A549 (cell line): ENCODE data around the gene CD7. TPM values are rescaled to one million over a fixed set of nuclear protein-coding genes. Genes with fewer than 3 reads are reported as not detected.

Experiments
- ATAC-seq, 2 experiments: fragments of 200-7000 bp in 1 of 2; fragments of >200 bp in 1 of 2; cut with Nextera tagmentation in 1 of 2; cut with Tn5 transposase in 1 of 2; 3 replicates each; pipeline versions ENCODE4 v1.8.0 to v1.9.1; 2018 to 2020; ENCODE audit warnings: mild to moderate bottlenecking in 1 of 2, moderate library complexity in 1 of 2
- CTCF ChIA-PET: fragments of 300-600 bp; sonication (Branson Sonifier 250); formaldehyde crosslinking; extraction: SDS; loops from one replicate; lab custom pipeline; 2021; ENCODE audit warnings: antibody characterized with exemption, inconsistent platforms; lab: Yijun Ruan, JAX
- POLR2A ChIA-PET: fragments of 350-600 bp; formaldehyde crosslinking; extraction: SDS; loops from one replicate; lab custom pipeline; 2021; ENCODE audit warnings: antibody characterized with exemption, inconsistent platforms; lab: Yijun Ruan, JAX
- DNase-seq, 2 experiments: peaks; one replicate each; pipeline versions ENCODE4 v3.0.0 to v3.0.0-alpha.2; 2011 to 2016; ENCODE audit warnings: low read depth in 1 of 2, low spot score in 1 of 2
- FAIRE-seq: peaks from 2 replicates; lab custom pipeline; 2011; peaks lifted over from hg19 to GRCh38; lab: Jason Lieb, UNC
- H3K27ac ChIP-seq, 2 experiments: fragments of >200 bp; sonication (Bioruptor Twin); formaldehyde crosslinking; 3 replicates each; pipeline ENCODE4 v1.5.1; 2016 to 2017
- H3K4me1 ChIP-seq: fragments of >200 bp; sonication (Bioruptor Twin); formaldehyde crosslinking; 3 replicates; pipeline ENCODE4 v1.6.1; 2016
- H3K4me2 ChIP-seq: fragments of >200 bp; sonication (Bioruptor Twin); formaldehyde crosslinking; 3 replicates; pipeline ENCODE4 v1.6.1; 2016
- H3K4me3 ChIP-seq: fragments of >200 bp; sonication (Bioruptor Twin); formaldehyde crosslinking; 3 replicates; pipeline ENCODE4 v1.5.1; 2016
- H3K9me3 ChIP-seq: fragments of >200 bp; sonication (Bioruptor Twin); formaldehyde crosslinking; 3 replicates; pipeline ENCODE4 v1.6.1; 2016
- BHLHE40 ChIP-seq: IDR thresholded peaks from 2 replicates; pipeline ENCODE4 v1.6.1; 2012; ENCODE audit warnings: low read depth, low read length, inconsistent platforms
- CEBPB ChIP-seq, 2 experiments: fragments of >200 bp in 1 of 2; sonication (Bioruptor Twin) in 1 of 2; formaldehyde crosslinking in 1 of 2; IDR thresholded peaks; 2 replicates each; pipeline ENCODE4 v1.6.1; 2012 to 2016
- EHF ChIP-seq: fragments of 250-450 bp; sonication (Bioruptor Pico); IDR thresholded peaks from 2 replicates; pipeline ENCODE4 v1.5.0; 2020; ENCODE audit warnings: mild to moderate bottlenecking
- EP300 ChIP-seq, 2 experiments: fragments of >200 bp; sonication (Bioruptor Twin); formaldehyde crosslinking; IDR thresholded peaks; 2 replicates in 1 of 2; 3 replicates in 1 of 2; pipeline ENCODE4 v1.6.1; 2016 to 2017
- ESRRA ChIP-seq: fragments of 150-350 bp; IDR thresholded peaks from 2 replicates; pipeline ENCODE4 v1.6.1; 2014; ENCODE audit warnings: mild to moderate bottlenecking, low read length, borderline replicate concordance
- FOSB ChIP-seq: fragments of 250-450 bp; sonication (Bioruptor Pico); IDR thresholded peaks from 2 replicates; pipeline ENCODE4 v1.5.0; 2020; ENCODE audit warnings: mild to moderate bottlenecking, moderate library complexity
- FOSL2 ChIP-seq, 2 experiments: fragments of 450-650 bp in 1 of 2; fragments of >200 bp in 1 of 2; sonication (Bioruptor Twin) in 1 of 2; formaldehyde crosslinking; IDR thresholded peaks; 2 replicates each; pipeline versions ENCODE4 v1.5.0 to v1.6.1; 2016 to 2020; ENCODE audit warnings: mild to moderate bottlenecking in 1 of 2, moderate library complexity in 1 of 2
- HOXA7 ChIP-seq: fragments of 250-450 bp; sonication (Bioruptor Pico); IDR thresholded peaks from 2 replicates; pipeline ENCODE4 v1.5.0; 2020; ENCODE audit warnings: mild to moderate bottlenecking, moderate library complexity
- HOXB5 ChIP-seq: fragments of 250-450 bp; sonication (Bioruptor Pico); IDR thresholded peaks from 2 replicates; pipeline ENCODE4 v1.5.0; 2020; ENCODE audit warnings: mild to moderate bottlenecking, moderate library complexity
- JUN ChIP-seq, 2 experiments: fragments of >200 bp; sonication (Bioruptor Twin); formaldehyde crosslinking; IDR thresholded peaks; 2 replicates in 1 of 2; 3 replicates in 1 of 2; pipeline ENCODE4 v1.6.1; 2016 to 2017
- JUNB ChIP-seq: fragments of >200 bp; sonication (Bioruptor Twin); formaldehyde crosslinking; IDR thresholded peaks from 2 replicates; pipeline ENCODE4 v1.6.1; 2016
- MAFK ChIP-seq: fragments of 450-650 bp; IDR thresholded peaks from 2 replicates; pipeline ENCODE4 v1.6.1; 2014; ENCODE audit not compliant: partially characterized antibody
- NFE2L2 ChIP-seq: fragments of 150-350 bp; conservative IDR thresholded peaks from 2 replicates; pipeline ENCODE4 v1.6.1; 2014; ENCODE audit warnings: low read length
- POLR2A ChIP-seq: IDR thresholded peaks from 2 replicates; pipeline ENCODE4 v1.6.1; 2012; ENCODE audit warnings: mild to moderate bottlenecking, low read length
- POLR2AphosphoS2 ChIP-seq: conservative IDR thresholded peaks from 2 replicates; pipeline ENCODE4 v1.6.1; 2012; ENCODE audit warnings: low read length, improper control_type of control experiment, inconsistent platforms
- RNF2 ChIP-seq: fragments of 200-600 bp; sonication (generic); IDR thresholded peaks from 2 replicates; pipeline ENCODE4 v1.6.1; 2016; ENCODE audit warnings: low read depth, mild to moderate bottlenecking, antibody characterized with exemption, moderate library complexity, borderline replicate concordance
- TFCP2L1 ChIP-seq: fragments of 250-450 bp; sonication (Bioruptor Pico); IDR thresholded peaks from 2 replicates; pipeline ENCODE4 v1.5.0; 2021; ENCODE audit warnings: mild to moderate bottlenecking
- WGBS: methylation state at CpG from one replicate; pipeline ENCODE4 v1.1.6; 2017; ENCODE audit errors: missing lambda C conversion rate; 5-methylcytosine and 5-hydroxymethylcytosine counted together
- polyA plus RNA-seq, 4 experiments: library from polyadenylated mRNA; depleted of rRNA in 3 of 4; stranded (reverse); fragments of >200 nt; fragmentation: RNase III in 1 of 4; extraction: RNeasy Plus Mini Kit Qiagen cat#74134 plus additional on column Dnase treatment in 1 of 4; gene quantifications; 2 replicates in 3 of 4; 3 replicates in 1 of 4; pipeline ENCODE4 v1.2.3, GENCODE V29; 2011 to 2017
- TF ChIP-seq, protein P1 (sequence below): fragments of 450-650 bp; IDR thresholded peaks from 2 replicates; pipeline ENCODE4 v1.6.1; 2014; ENCODE audit warnings: antibody characterized with exemption
- TF ChIP-seq, protein P2 (sequence below): fragments of 250-450 bp; sonication (Bioruptor Pico); IDR thresholded peaks from 2 replicates; pipeline ENCODE4 v1.5.0; 2021; ENCODE audit warnings: mild to moderate bottlenecking, moderate library complexity, borderline replicate concordance
- TF ChIP-seq, protein P3 (sequence below): IDR thresholded peaks from 2 replicates; pipeline ENCODE4 v1.6.1; 2012
- TF ChIP-seq, protein P4 (sequence below): IDR thresholded peaks from 2 replicates; pipeline ENCODE4 v1.6.1; 2012; ENCODE audit warnings: low read depth, borderline replicate concordance

Gene CD7
- polyA plus RNA-seq, 2 of the 4 experiments (the other 2 are of a cell fraction) = not detected

DNA sequence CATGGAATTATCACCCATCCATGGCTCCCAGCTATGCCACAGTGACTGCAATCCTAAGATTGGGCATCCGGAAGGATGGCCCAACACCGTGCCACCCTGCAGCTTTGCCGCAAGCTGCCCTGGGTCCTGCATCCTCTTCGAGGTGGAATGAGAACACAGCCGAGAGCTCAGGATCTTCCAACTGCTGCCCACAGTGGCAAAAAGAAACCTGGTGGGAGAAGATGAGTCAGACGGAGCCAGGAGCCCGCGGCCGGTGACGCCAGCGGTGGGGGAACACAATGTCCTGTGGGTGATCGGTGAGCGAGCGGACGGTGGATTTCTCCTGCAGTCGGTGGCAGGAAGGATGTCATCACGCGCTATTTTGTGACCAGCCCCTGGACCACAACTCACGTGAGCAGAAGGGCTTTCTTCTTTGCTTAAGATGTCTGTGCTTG is 20.1 kb downstream of the CD7 start:
- peak overlapping the region; percentile 91 for H3K4me2 ChIP-seq
- TF ChIP-seq TFCP2L1 (CRISPR knock-in tag) = no peak
- TF ChIP-seq, protein P1, sequence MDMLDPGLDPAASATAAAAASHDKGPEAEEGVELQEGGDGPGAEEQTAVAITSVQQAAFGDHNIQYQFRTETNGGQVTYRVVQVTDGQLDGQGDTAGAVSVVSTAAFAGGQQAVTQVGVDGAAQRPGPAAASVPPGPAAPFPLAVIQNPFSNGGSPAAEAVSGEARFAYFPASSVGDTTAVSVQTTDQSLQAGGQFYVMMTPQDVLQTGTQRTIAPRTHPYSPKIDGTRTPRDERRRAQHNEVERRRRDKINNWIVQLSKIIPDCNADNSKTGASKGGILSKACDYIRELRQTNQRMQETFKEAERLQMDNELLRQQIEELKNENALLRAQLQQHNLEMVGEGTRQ = peak; percentile 36; the same call in 1 of the 2 replicates
- 0 out of 5 replicates have a peak, but pooled peaks of 1 of the 2 experiments have one; percentile 7 for TF ChIP-seq EP300 (IDR thresholded peaks at IDR 0.05)
- peak; percentile 26; the same call in 1 of the 2 replicates for TF ChIP-seq HOXB5 (CRISPR knock-in tag)
- TF ChIP-seq, protein P2, sequence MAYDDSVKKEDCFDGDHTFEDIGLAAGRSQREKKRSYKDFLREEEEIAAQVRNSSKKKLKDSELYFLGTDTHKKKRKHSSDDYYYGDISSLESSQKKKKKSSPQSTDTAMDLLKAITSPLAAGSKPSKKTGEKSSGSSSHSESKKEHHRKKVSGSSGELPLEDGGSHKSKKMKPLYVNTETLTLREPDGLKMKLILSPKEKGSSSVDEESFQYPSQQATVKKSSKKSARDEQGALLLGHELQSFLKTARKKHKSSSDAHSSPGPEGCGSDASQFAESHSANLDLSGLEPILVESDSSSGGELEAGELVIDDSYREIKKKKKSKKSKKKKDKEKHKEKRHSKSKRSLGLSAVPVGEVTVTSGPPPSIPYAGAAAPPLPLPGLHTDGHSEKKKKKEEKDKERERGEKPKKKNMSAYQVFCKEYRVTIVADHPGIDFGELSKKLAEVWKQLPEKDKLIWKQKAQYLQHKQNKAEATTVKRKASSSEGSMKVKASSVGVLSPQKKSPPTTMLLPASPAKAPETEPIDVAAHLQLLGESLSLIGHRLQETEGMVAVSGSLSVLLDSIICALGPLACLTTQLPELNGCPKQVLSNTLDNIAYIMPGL (CRISPR knock-in tag) = no peak
- peak; percentile 12; the same call in 1 of the 2 replicates for TF ChIP-seq NFE2L2
- 0 out of 2 replicates have a peak, but pooled peaks have one; percentile 47 for TF ChIP-seq JUNB
- peak; percentile 11; the same call in 1 of the 2 replicates for TF ChIP-seq FOSL2 (IDR thresholded peaks at IDR 0.05)
- peak; percentile 88 for TF ChIP-seq FOSL2 (CRISPR knock-in tag; IDR thresholded peaks at IDR 0.05)
- peak; percentile 91 for TF ChIP-seq BHLHE40
- TF ChIP-seq, protein P3, sequence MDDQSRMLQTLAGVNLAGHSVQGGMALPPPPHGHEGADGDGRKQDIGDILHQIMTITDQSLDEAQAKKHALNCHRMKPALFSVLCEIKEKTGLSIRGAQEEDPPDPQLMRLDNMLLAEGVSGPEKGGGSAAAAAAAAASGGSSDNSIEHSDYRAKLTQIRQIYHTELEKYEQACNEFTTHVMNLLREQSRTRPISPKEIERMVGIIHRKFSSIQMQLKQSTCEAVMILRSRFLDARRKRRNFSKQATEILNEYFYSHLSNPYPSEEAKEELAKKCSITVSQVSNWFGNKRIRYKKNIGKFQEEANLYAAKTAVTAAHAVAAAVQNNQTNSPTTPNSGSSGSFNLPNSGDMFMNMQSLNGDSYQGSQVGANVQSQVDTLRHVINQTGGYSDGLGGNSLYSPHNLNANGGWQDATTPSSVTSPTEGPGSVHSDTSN = no peak
- no peak for TF ChIP-seq POLR2A
- TF ChIP-seq FOSB = 0 out of 2 replicates have a peak, but pooled peaks have one; percentile 23
- no peak; a peak in 1 of 4 replicates for TF ChIP-seq CEBPB (IDR thresholded peaks at IDR 0.05)
- TF ChIP-seq POLR2AphosphoS2 = no peak
- TF ChIP-seq MAFK = no peak
- TF ChIP-seq, protein P4, sequence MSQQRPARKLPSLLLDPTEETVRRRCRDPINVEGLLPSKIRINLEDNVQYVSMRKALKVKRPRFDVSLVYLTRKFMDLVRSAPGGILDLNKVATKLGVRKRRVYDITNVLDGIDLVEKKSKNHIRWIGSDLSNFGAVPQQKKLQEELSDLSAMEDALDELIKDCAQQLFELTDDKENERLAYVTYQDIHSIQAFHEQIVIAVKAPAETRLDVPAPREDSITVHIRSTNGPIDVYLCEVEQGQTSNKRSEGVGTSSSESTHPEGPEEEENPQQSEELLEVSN = no peak; the same call in 1 of the 2 replicates
- TF ChIP-seq HOXA7 (CRISPR knock-in tag) = 0 out of 2 replicates have a peak, but pooled peaks have one; percentile 33
- ChIA-PET POLR2A (interaction anchor here (0.6 to 2.7 kb wide), 10 partner anchors 9 to 91 kb away, joined by 3 to 14 read pairs (median 6); partner anchors contain the start of gene CSNK1D), CTCF (interaction anchor here (0.7 to 21.2 kb wide), 17 partner anchors 10 to 267 kb away, joined by 3 to 343 read pairs (median 4); partner anchors contain the start of gene SECTM1)
- peak overlapping the region; percentile 42 for H3K4me3 ChIP-seq
- H3K27ac ChIP-seq = peak overlapping the region; percentile 96 to 98
- WGBS = 3% methylated on average over 18 of the region's 19 CpGs
- ATAC-seq (peak; percentile 13 to 26), FAIRE-seq (no peak), DNase-seq (peak; percentile 80 to 93)
- no peaks in the 10 kb centered on the region for H3K9me3 ChIP-seq
- peaks cover 67% of the 10 kb centered on the region for H3K4me1 ChIP-seq

DNA sequence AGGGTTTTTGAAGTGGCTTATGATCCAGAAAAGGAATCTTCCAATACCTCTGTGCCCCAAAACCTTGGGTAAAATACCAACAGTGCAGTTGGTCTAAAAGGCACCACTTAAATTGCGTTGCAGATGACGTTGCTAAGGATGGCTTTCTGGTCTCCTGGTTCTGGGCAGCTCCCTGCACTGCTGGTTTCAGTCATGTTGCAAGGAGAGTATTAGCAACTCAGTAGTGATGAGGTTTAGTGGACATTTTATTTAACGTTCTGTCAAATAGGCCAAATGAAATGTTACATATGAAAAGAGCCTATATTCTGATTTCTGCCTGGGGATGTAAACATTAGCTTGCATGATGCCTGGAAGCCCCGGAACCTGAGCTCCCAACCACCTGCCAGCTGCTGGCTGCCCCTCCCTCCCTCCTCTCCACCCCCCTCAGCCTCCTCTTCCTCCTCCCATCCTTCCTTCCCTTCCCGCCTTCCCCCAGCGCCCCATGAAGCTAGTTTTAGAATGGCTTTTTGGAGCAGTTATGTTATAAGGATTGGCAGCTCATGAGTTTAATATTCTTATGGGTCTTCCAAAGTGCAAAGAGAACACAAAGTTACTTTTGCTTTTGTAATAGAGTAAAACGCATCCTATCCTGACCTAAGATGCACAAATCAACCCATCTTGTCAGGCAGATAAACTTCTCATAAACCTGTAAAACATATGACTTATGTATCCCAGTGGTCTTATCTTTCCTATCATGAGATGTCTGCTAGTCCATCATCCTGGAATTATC is 20.7 kb downstream of the CD7 start:
- peak overlapping the region; percentile 91 for H3K4me2 ChIP-seq
- WGBS = 64% methylated on average over 7 of the region's 7 CpGs
- H3K9me3 ChIP-seq = no peaks in the 10 kb centered on the region
- FAIRE-seq (no peak), DNase-seq (no peak), ATAC-seq (no peak)
- H3K27ac ChIP-seq = peak overlapping the region; percentile 96 to 98
- ChIA-PET POLR2A (interaction anchor here (0.6 to 2.7 kb wide), 8 partner anchors 8 to 92 kb away, joined by 3 to 14 read pairs (median 10); partner anchors contain the start of gene CSNK1D), CTCF (interaction anchor here (0.9 to 21.2 kb wide), 12 partner anchors 9 to 266 kb away, joined by 3 to 343 read pairs (median 5); partner anchors contain the start of gene SECTM1)
- H3K4me3 ChIP-seq = peak overlapping the region; percentile 42
- H3K4me1 ChIP-seq = peaks cover 69% of the 10 kb centered on the region
- TF ChIP-seq FOSB = 0 out of 2 replicates have a peak, but pooled peaks have one; percentile 51
- TF ChIP-seq HOXA7 (CRISPR knock-in tag) = 0 out of 2 replicates have a peak, but pooled peaks have one; percentile 50
- 0 out of 2 replicates have a peak, but pooled peaks have one; percentile 12 for TF ChIP-seq EHF (CRISPR knock-in tag)
- TF ChIP-seq RNF2 = no peak
- no peak for TF ChIP-seq POLR2AphosphoS2
- TF ChIP-seq EP300 (IDR thresholded peaks at IDR 0.05) = no peak
- TF ChIP-seq ESRRA = no peak
- TF ChIP-seq JUN (IDR thresholded peaks at IDR 0.05) = no peak
